ENCODE data around the gene OR51A7. TPM values are rescaled to one million over a fixed set of nuclear protein-coding genes. Genes with fewer than 3 reads are reported as not detected.
A peak's percentile ranks its signal among the peaks of the same experiment; 100 is the strongest.

The OR51A7 gene
- total and polyA plus RNA-seq, 2 experiments from 2014 or later, result not detected

- no peak within 1 kb of the TSS for H3K27ac ChIP-seq
- DNase-seq (ENCODE audit: low read depth in 1 of 2, low spot score in 1 of 2), result no peak
- no peaks in the 10 kb centered on the region for H3K9me3 ChIP-seq (ENCODE audit: low read depth)
- no peaks in the 10 kb centered on the region for H3K36me3 ChIP-seq
- TF ChIP-seq CTCF (IDR thresholded peaks at IDR 0.05; ENCODE audit: low read depth, low read length), result no peak
- no peaks in the 10 kb centered on the region for H3K4me1 ChIP-seq (ENCODE audit: low read depth)
- H3K4me3 ChIP-seq, result no peak within 1 kb of the TSS
- H3K27me3 ChIP-seq, result no peaks in the 10 kb centered on the region
Observed at GRCh38 chr11:4881860-4882500, 21.6 kb upstream of the OR51A7 start, which contains the start of gene OR51T1. Gene OR51T1, plus strand, starts transcription at chr11:4881900. Its CDS starts 0 bp downstream, at chr11:4881900.

- Histone ChIP-seq H3K9me3 (ENCODE audit: low read depth) (no peaks in the 10 kb centered on the region), H3K36me3 (no peaks in the 10 kb centered on the region), H3K27ac (no peak overlapping the region), H3K4me3 (no peak overlapping the region), H3K4me1 (ENCODE audit: low read depth) (no peaks in the 10 kb centered on the region), H3K27me3 (no peaks in the 10 kb centered on the region)
- DNase-seq (ENCODE audit: low read depth in 1 of 2, low spot score in 1 of 2), result no peak
- no peak for TF ChIP-seq CTCF (IDR thresholded peaks at IDR 0.05; ENCODE audit: low read depth, low read length)
Observed at GRCh38 chr11:4882543-4882942, 21.0 kb upstream of the OR51A7 start.

- Histone ChIP-seq H3K27ac (no peak overlapping the region), H3K27me3 (no peaks in the 10 kb centered on the region), H3K9me3 (ENCODE audit: low read depth) (no peaks in the 10 kb centered on the region), H3K4me3 (no peak overlapping the region), H3K4me1 (ENCODE audit: low read depth) (no peaks in the 10 kb centered on the region), H3K36me3 (no peaks in the 10 kb centered on the region)
- no peak for DNase-seq (ENCODE audit: low read depth in 1 of 2, low spot score in 1 of 2)
- TF ChIP-seq CTCF (IDR thresholded peaks at IDR 0.05; ENCODE audit: low read depth, low read length), result no peak
Observed at GRCh38 chr11:4884361-4884760, 19.2 kb upstream of the OR51A7 start.

- Histone ChIP-seq H3K9me3 (ENCODE audit: low read depth) (no peaks in the 10 kb centered on the region), H3K27me3 (no peaks in the 10 kb centered on the region), H3K4me3 (no peak overlapping the region), H3K27ac (no peak overlapping the region), H3K36me3 (no peaks in the 10 kb centered on the region), H3K4me1 (ENCODE audit: low read depth) (no peaks in the 10 kb centered on the region)
- no peak for DNase-seq (ENCODE audit: low read depth in 1 of 2, low spot score in 1 of 2)
- TF ChIP-seq CTCF (IDR thresholded peaks at IDR 0.05; ENCODE audit: low read depth, low read length), result no peak
Observed at GRCh38 chr11:4886186-4886585, 17.4 kb upstream of the OR51A7 start.

GRCh38 chr11:4887591-4887990, 16.0 kb upstream of the OR51A7 start:
- no peak for TF ChIP-seq CTCF (IDR thresholded peaks at IDR 0.05; ENCODE audit: low read depth, low read length)
- Histone ChIP-seq H3K9me3 (ENCODE audit: low read depth) (no peaks in the 10 kb centered on the region), H3K27ac (no peak overlapping the region), H3K4me3 (no peak overlapping the region), H3K36me3 (no peaks in the 10 kb centered on the region), H3K27me3 (no peaks in the 10 kb centered on the region), H3K4me1 (ENCODE audit: low read depth) (no peaks in the 10 kb centered on the region)
- peak in 1 of 2 donors; percentile 52 for DNase-seq (ENCODE audit: low read depth in 1 of 2, low spot score in 1 of 2)
